GM19452 (cell line): Measurements from ENCODE around the gene USP31.
"Not testable (repeated sequence)": the region's sequence is repeated elsewhere in the genome, so short reads cannot be mapped to it uniquely, and the experiment has no call there.

Experiments
- ATAC-seq: cut with Tn5 transposase; IDR thresholded peaks from one replicate; pipeline ENCODE4 v1.9.1; 2021; ENCODE audit not compliant: unreplicated experiment

The USP31 gene

DNA sequence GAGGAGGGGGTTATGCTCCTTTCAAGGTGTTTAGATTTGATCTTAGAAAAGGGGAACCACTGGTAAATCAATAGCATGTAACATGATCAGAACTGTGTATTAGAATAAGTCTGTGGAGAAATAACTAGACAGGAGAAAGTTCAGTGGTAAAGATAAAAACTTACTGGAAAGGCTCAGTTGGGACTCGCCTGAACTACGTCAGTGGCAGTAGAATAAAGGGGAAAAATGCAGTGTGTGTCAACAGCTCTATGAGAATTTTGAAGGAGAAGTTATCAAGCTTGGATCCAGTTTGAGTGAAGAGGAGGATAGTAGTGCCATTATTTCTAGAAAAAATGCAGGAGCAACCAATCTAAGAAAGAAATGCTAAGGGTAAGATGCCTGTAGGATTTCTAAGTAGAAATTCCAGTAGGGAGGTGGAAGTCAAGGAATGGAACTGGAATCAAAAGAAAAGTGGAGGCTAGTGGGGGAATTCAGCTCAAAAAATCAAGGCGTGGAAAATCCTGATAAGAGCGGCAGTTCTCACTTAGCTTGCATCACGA lies 48.2 kb downstream of the USP31 start:
- ATAC-seq = no peak

DNA sequence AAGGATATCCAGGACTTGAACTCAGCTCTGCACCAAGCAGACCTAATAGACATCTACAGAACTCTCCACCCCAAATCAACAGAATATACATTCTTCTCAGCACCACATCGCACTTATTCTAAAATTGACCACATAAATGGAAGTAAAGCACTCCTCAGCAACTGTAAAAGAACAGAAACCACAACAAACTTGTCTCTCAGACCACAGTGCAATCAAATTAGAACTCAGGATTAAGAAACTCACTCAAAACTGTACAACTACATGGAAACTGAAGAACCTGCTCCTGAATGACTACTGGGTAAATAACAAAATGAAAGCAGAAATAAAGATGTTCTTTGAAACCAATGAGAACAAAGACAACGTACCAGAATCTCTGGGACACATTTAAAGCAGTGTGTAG lies 52.8 kb downstream of the USP31 start:
- not testable (repeated sequence) for ATAC-seq

DNA sequence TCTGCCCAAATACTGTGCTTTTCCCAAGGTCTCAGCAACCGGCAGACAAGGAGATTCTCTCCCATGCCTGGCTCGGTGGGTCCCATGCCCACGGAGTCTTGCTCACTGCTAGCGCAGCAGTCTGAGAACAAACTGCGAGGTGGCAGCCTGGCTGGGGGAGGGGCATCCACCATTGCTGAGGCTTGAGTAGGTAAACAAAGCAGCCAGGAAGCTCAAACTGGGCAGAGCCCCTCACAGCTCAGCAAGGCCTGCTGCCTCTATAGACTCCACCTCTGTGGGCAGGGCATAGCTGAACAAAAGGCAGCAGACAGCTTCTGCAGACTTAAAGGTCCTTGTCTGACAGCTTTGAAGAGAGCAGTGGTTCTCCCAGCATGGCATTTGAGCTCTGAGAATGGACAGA lies 55.1 kb downstream of the USP31 start:
- ATAC-seq = not testable (repeated sequence)

DNA sequence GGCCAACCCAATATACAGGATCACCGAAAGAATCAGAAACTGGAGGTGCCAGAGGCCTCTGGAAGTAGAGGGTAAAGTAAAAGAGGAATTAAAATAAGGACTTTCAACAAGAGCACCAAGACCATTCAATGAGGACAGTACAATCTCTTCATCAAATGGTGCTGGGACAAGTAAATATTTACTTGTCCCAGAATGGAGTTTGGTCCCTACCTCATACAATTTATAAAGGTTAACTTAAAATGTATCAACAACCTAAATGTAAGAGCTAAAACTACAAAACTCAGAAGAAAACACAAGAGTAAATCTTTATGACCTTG lies 56.5 kb downstream of the USP31 start:
- ATAC-seq = no peak

DNA sequence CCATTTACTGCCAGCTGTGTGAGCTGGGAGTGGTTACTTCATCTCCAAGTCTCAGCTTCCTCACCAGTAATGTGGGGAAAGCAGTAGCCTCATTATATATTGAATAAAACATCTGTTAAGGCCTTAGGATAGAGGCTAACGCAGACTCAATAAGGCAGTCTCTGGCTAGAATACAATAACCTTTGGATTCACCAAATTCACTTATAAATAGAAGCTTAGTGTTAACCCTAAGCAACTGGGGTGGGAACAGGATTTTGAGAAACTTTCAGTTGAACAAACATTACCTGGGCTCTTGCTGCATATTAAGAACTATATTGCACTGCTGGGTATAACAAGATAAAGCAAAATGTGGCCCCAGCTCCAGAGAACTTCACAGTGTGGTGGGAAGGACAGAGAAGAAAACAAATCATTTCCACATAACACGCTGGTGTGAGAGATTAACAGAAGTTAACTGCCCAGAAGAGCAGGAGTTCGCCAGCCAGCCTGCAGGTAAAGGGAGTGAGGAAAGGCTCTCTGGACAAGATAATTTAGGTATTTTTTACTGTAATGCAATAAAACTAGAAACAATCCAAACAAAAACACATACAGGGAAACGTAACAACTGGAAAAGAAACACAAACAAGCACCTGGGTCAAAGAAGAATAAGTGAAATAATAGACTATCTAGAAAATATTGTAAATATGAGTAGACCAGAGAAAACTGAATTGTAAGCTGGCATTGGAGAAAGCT lies 57.0 kb downstream of the USP31 start:
- no peak for ATAC-seq

DNA sequence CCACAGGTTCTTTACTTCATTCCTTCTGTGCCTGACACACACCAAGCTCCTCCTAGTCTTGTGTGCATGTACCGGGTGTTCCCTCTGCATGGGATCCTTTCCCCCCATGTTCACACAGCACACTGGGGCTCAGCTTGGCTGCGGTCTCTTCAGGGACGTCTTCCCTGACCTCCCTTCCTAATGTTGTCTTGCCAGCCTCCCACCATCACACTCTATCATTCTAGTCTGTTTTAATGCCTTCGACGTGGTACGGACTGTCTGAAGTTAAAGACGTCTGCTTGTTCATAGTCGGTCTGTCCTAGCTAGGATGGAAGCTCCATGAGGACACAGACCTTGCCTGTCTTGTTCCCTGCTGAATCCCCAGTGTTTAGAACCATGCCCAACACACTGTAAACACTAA lies 60.1 kb downstream of the USP31 start:
- no peak for ATAC-seq

DNA sequence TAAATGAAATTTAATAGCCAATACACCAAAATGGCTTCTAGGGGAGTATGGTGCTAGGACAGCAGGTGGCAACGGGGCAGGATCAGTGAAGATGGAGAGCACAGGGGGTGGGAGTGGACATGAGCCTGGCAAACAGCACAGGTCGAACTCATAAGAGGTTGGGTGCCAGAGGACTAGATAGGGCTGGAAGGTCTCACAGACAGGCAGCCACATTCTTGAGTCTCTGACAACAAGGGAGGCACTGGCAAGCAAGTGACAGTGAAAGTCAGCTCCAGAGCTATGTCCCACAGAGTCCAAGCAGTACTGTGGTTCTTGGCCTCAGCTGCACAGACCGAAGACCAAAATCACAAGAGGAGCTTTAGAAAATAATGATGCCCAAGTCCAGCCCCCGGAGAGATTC lies 61.2 kb downstream of the USP31 start:
- ATAC-seq = no peak

DNA sequence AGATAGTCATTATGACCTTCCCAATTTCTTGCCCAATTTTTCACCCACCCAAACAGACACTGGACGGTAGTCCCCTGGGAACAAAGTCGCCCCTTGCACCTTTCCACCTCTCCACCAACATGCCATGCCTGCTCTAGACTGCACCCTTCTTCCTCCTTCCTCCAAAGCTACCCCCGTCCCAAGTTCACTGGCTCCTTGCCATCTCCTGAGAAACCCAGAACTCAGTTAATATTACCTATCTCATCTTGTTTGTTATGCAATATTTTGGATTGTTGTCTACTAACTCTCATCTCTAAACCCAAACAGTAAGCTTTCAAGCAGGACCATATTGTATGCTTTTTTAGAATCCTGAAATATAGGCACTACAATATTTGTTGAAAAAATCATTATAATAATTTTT lies 63.3 kb downstream of the USP31 start:
- no peak for ATAC-seq

DNA sequence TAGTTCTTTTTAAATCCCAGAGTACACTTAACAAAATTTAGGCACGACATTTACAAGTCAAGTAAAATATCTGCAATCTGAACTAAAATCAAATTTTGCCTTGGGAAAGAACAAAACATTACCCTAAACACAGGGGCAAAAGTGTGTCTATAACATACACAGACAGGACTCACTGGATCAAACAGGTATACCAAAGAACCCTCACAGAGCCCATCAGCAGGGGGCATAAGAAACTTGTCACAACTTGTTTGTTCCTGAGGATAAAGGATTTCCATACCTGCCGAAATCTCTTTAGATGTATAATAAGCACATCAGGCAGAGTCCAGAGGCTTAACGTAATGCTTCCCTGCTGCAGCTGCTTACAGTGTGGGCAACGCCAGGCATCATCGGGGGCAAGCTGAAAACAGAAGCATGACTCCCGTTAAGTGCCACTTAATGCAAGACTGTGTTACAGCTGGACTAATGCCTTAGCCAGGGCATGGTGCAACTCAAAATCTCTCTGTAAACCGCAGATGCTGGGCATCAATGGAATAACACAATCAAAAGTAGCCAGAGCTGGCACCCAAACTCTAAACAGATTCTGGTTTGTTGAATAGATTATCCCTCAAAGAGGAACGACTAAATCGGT lies 67.0 kb downstream of the USP31 start:
- ATAC-seq = no peak

DNA sequence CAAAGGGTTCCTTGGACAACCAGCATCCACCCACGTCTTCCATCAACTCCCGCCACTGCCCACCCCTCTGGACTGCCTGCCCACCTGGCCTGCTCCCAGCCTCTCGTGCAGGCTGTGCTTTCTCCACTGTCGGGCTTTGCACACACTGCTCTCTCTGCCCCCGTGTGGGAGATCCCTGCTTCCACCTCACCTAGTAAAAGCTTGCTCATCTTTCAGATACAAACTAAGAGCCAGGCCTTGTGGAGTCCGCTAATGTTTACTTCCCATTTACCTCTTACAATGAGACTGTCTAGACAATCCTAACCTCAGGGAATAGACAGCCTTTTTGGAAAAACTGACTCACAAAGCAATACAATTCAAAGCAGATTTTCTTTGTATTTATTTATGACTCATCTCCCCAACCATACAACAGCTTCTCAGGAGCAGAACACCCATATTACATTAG lies 67.6 kb downstream of the USP31 start:
- no peak for ATAC-seq

DNA sequence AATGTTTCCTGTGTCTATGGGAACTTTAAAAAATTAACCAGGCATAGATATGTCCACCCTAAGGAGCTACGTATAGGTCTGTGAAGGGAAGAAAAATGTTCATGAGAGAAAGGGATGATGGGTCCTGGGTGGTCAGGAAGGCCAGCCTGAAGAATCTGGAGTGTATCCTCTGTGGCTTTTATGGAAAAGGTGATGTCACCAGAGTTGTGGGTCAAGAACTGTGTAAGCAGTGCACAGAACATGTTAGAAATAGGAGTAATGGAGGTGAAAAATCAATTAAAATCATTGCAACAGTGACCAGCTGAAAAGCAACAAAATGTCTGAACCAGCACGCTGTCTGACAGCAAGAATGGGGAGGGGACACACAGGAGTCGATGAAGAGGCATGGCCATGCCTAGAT lies 68.5 kb downstream of the USP31 start:
- no peak for ATAC-seq

DNA sequence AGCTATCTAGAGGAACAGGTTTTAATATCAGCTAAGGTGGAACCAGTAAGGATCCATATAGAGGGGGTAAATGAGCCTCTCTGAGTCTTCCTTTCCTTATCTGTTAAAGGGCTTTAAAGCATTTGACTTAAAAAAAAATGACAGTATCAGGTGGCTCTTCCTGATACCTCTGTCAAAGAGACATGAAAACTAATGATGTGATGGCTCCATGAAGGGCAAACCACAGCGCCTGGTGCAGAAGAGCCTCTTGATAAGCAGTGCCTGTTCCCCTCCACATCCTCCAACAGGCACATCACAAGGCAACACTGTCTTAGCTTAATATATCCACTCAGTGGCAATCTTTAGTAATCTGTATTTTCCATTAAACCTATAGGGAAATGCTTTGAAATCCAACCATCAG lies 68.9 kb downstream of the USP31 start:
- no peak for ATAC-seq

DNA sequence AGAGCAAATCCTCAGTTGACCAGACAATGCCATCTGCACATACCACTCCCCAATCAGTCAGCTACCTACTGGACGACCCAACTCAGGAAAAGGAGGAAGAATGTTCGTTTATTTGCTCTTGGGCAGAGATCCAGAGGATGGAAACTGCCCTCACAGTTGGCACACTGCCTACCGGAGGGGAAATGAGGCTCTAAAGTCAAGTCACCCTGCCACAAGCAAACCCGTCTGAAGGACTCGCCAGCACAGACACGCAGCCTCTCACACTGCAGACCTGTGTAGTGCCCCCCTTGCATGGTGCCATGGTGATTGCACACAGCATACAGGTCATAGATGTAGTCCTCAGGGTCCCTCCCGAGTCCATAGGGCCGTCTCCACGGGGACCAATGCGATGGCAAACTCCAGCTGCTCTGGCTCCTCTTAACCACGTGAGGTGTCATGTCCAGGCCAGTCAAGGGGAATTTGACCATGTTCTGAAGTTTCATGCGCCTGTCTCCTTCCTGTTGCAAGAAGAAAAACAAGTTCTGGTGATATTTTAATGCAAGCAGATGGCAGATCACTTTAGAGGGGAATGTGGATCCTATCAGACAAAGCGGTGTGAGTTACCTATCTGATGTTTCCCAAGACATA lies 69.5 kb downstream of the USP31 start:
- ATAC-seq = no peak

DNA sequence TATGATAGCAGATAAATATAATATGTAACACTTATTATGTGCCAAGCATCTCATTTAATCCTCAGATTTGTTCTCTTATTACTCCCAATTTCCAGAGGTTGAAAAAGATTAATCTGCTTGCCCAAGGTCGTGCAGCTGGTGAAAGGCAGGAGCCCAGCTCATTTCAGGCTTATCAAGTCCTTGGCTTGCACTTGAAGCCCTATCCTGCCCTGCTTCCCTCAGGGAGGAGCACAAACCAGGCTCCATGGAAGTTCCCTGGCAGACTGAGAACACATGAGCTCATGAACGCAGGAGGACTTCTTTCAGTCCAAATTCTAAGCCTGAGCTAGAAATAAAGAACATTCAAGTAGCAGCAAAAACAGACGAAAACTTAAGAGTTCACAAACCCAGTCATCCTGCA lies 74.8 kb downstream of the USP31 start:
- no peak for ATAC-seq

DNA sequence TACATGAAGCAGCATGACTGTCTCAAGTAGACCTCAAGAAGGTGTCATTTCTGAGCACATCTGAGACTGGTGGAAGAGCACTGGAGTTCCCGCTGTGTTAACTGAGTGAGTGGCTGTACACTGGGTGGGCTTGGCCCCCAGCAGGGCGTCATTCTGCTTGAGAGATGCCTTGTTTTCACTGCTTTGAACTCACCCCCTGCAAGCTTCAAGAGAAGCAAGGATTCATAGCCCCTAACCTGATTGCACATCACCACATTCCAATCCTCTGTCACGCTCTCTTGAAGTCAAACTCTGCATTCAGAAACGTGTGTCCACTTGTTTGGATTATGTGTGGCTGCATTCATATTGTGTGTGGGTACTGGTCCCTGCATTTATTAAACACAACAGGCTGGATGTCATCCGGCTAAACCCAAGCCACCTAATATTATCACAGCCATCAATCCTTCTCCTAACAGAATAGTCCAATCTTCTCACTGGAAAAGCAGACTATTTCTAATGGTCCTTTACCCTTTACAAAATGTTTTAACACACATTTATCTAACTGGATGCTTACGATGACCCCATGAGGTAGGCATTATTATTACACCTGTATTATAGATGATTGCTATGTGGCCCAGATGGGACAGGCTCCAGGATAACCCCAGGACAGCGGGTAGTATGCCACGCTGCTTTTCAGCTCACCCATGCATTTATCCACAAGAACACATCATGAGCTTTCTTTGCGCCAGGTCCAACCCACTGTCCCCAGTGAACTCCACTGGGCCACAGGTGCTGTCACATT lies 76.3 kb downstream of the USP31 start:
- ATAC-seq = no peak

DNA sequence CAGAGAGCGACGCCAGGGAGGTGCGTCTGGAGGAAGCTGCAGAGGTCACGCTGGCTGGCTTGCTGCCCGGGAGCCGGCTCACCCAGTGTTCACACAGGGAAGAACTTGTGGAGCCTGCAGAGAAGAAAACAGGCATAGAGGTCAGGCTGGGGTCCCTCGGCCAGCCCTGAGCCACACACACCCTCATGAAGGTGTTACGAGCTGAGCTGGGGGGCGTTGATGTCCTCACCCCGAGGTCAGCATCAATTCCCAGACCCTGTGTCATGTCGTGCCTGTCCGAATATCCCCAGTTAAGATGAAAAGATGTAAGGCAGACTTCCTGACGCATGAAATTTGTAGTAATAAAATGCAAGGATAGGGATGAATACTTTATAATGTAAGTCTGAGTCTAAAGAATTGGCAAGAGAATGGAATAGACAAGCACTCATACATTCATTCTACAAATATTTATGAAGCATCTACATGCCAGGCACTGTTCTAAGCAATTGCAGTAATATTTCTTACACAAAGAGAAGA lies 77.1 kb downstream of the USP31 start:
- no peak for ATAC-seq

DNA sequence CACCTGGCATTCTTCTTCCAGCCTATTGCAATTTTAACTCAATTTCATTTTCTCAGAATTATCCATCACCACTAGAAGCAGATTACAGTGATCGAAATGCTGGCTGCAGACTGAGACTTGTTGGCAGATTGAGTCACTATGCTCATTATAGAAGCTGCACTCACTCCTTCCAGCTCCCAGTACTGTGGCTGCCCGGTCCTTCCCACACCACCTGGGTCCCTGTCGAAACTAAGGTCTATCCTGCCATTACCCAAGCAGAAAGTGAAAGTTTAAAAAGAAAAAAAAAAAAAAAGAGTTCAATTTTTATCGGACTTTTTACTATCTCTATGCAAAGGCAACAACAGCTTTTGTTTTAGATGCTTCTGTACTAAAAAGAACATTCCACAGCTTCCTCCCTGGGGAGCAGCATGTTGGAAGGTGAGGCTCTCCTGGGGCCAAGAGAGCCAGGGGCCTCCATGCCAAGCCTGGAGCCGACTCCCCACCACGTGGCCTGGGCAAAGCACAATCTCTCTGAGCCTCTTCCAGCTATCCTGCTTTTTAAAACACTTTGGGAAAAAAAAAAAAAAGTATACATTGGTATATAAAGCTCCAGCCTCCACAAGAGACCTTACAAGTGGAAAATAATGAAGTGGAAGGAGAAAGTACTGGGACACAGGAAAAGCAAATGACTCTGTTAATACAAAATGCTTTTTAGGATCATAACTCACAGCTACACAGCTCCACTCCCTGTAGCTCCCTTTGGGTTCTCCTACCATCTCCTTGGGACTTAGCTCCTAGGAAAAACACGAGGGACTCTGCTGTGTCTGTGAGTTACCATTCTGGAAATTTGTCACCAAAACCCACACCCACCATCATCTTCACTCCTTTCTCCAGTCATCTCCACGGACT lies 77.8 kb downstream of the USP31 start:
- ATAC-seq = no peak

DNA sequence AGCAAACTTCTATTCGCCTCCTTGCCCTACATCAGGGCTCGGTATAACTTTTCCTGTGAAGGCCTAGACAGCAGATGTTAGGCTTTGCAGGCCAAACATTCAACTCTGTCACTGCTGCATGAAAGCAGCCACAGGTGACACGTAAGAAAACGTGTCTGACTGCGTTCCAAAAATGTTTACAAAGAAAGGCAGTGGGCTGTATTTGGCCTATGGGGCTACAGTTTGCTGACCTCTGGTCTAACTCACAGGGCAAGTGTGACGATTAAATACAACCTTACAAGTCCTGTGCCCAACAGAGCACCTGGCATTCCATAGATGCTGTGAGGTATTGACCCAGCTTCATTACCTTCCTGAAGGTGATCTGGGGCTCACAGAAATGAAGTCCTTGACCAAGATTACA lies 79.4 kb downstream of the USP31 start:
- no peak for ATAC-seq

DNA sequence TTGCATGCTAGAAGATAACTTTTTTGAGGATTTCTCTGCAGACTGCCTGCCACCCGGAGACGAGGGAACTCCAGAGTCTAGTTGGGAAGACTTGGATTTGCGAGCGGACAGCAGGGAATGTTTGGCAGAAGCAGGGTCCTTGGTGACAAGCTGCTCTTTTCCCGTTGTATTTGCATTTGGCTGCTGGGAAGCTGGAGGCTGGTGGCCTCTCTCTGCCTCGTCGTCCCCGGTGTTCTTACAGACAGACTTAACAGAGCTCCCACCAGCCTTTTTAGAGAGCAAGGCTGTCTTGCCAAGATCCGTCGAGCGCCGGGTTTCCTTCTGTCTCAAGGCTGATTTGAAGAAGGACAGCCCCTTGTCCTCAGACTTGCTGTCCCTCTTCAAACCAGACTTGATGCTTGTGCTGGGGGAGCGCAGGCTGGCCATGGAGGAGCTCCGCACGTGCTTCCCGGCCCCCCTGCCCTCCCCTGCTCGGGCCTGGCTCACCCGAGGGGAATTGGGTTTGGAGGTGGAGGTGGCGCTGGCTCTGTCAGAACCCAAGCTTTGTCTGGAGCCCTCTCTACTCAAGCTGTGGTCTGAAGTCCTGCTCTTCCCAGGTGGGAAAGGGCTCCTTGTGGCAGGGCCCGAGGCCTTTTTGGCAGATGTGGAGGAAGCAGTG lies 81.0 kb downstream of the USP31 start:
- no peak for ATAC-seq

DNA sequence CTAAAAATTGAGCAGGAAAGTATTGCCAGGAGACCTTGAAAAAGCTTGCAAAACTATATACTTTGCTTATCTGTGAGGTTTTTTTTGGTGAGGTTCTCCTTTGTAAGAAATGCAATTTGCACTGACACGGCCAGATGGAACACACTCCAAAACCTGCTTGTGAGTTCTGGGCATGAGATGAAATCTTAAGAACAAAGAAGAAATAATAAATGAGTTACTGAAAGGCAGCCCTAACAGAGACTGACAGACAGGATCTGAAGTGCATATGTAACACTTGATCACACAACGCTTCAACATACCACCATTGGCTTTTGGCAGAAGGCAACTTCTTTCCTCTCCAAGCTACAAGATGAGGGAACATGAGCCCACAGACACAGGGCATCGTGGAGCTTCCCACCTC lies 82.6 kb downstream of the USP31 start:
- ATAC-seq = no peak
